A673 (cell line): ENCODE measurements around the gene PLXDC2. TPM values are rescaled to one million over a fixed set of nuclear protein-coding genes. Genes with fewer than 3 reads are reported as not detected.

Experiments used
- BruUV-seq: library from RNA; stranded (reverse); fragments of 400-500 nt; replicated peaks from 2 replicates; lab custom pipeline; 2021; lab: Mats Ljungman, UMichigan
- CTCF ChIA-PET: fragments of 300-600 bp; sonication (Branson Sonifier 250); formaldehyde crosslinking; loops from one replicate; lab custom pipeline; 2022; ENCODE audit warnings: antibody characterized with exemption; lab: Charles Lee
- POLR2A ChIA-PET: fragments of 300-600 bp; sonication (Branson Sonifier 250); formaldehyde crosslinking; loops from one replicate; lab custom pipeline; 2022; ENCODE audit warnings: antibody characterized with exemption; ENCODE audit not compliant: low non-redundant PET; lab: Charles Lee
- DNase-seq: peaks from one replicate; pipeline ENCODE4 v3.0.0-alpha.2; 2015; ENCODE audit warnings: low spot score
- H3K27ac ChIP-seq: fragments of 200-600 bp; sonication (generic); 2 replicates; pipeline ENCODE4 v1.5.1; 2016; ENCODE audit warnings: mixed run types, low read depth, mild to moderate bottlenecking, mixed read lengths, antibody characterized with exemption, low read length; ENCODE audit not compliant: poor library complexity, severe bottlenecking
- H3K27me3 ChIP-seq: fragments of 200-600 bp; sonication (generic); replicated peaks from 2 replicates; pipeline ENCODE4 v1.6.1; 2017; ENCODE audit warnings: mixed run types, low read depth, mild to moderate bottlenecking, mixed read lengths, antibody characterized with exemption, low read length; ENCODE audit not compliant: insufficient read depth, poor library complexity
- H3K36me3 ChIP-seq: fragments of 200-600 bp; sonication (generic); 2 replicates; pipeline ENCODE4 v1.6.1; 2016; ENCODE audit warnings: mixed run types, mild to moderate bottlenecking, mixed read lengths, antibody characterized with exemption, low read length; ENCODE audit not compliant: insufficient read depth, poor library complexity, severe bottlenecking
- H3K4me1 ChIP-seq: fragments of 200-600 bp; sonication (generic); 2 replicates; pipeline ENCODE4 v1.6.1; 2017; ENCODE audit warnings: mixed run types, mild to moderate bottlenecking, mixed read lengths, antibody characterized with exemption, low read length; ENCODE audit not compliant: insufficient read depth, poor library complexity, severe bottlenecking
- H3K4me3 ChIP-seq: fragments of 200-600 bp; sonication (generic); 2 replicates; pipeline ENCODE4 v1.5.1; 2016; ENCODE audit warnings: low read depth, mixed run types, mild to moderate bottlenecking, mixed read lengths, low read length; ENCODE audit not compliant: poor library complexity, severe bottlenecking
- H3K9me3 ChIP-seq: fragments of 200-600 bp; sonication (generic); 2 replicates; pipeline ENCODE4 v1.6.1; 2016; ENCODE audit warnings: mixed run types, low read depth, mild to moderate bottlenecking, mixed read lengths, antibody characterized with exemption, low read length; ENCODE audit not compliant: poor library complexity, severe bottlenecking
- CTCF ChIP-seq: fragments of 300-800, 200-600 bp; sonication (generic); conservative IDR thresholded peaks from 2 replicates; pipeline ENCODE4 v1.5.1; 2017; ENCODE audit warnings: low read depth, mild to moderate bottlenecking, antibody characterized with exemption, low read length, moderate library complexity, mixed read lengths
- EZH2 ChIP-seq: fragments of 200-600 bp; sonication (generic); IDR thresholded peaks from 2 replicates; pipeline ENCODE4 v1.6.1; 2017; ENCODE audit warnings: borderline replicate concordance, low read depth, mild to moderate bottlenecking, mixed read lengths, antibody characterized with exemption, low read length; ENCODE audit not compliant: poor library complexity, severe bottlenecking
- intact Hi-C: fragments of 100-400 bp; cut with micrococcal nuclease; formaldehyde crosslinking; loops from one replicate; pipeline ENCODE4 v1.10.0; 2022; ENCODE audit not compliant: unreplicated experiment
- total RNA-seq: library from RNA; stranded (reverse); gene quantifications from 2 replicates; pipeline ENCODE4 v1.2.3, GENCODE V29; 2021

The PLXDC2 gene
- total RNA-seq, 1 experiment from 2014 or later, result 74.8 TPM

DNA sequence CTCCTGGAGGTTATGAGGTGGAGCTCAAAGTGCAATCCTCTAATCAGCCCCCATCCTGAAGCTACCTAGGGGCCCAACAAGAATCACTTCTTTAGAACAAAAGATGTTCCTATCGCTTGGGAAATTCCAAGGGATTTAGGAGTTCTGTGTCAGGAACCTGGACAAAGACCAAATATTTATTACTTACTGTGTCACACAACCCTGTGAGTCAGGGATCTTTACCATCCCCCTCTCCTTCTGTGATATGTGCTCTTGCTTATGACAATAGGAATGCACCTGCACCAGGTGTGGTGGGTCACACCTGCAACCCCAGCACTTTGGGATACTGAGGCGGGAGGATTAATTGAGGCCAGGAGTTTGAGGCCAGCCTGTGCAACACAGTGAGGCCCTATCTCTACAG is 485.8 kb downstream of the PLXDC2 start:
- CTCF ChIA-PET, result no interaction called here
- H3K4me3 ChIP-seq, result no peak overlapping the region
- intact Hi-C loops, result no loop called here
- no peak for DNase-seq
- no peak overlapping the region for H3K27ac ChIP-seq
- no TSS peak for BruUV-seq
- POLR2A ChIA-PET, result no interaction called here
- TF ChIP-seq CTCF (no peak), EZH2 (no peak)
- no peaks in the 10 kb centered on the region for H3K27me3 ChIP-seq
- H3K4me1 ChIP-seq, result peaks cover 9% of the 10 kb centered on the region
- H3K9me3 ChIP-seq, result no peaks in the 10 kb centered on the region
- H3K36me3 ChIP-seq, result no peaks in the 10 kb centered on the region

GRCh38 chr10:20303453-20304152 is 487.4 kb downstream of the PLXDC2 start:
- no peaks in the 10 kb centered on the region for H3K36me3 ChIP-seq
- H3K9me3 ChIP-seq, result no peaks in the 10 kb centered on the region
- no peak overlapping the region for H3K4me3 ChIP-seq
- H3K27me3 ChIP-seq, result no peaks in the 10 kb centered on the region
- no peak overlapping the region for H3K27ac ChIP-seq
- H3K4me1 ChIP-seq, result peaks cover 9% of the 10 kb centered on the region
- intact Hi-C loops, result no loop called here
- ChIA-PET POLR2A (no interaction called here), CTCF (no interaction called here)
- BruUV-seq, result no TSS peak
- DNase-seq, result no peak
- TF ChIP-seq CTCF, result no peak
- no peak for TF ChIP-seq EZH2

DNA sequence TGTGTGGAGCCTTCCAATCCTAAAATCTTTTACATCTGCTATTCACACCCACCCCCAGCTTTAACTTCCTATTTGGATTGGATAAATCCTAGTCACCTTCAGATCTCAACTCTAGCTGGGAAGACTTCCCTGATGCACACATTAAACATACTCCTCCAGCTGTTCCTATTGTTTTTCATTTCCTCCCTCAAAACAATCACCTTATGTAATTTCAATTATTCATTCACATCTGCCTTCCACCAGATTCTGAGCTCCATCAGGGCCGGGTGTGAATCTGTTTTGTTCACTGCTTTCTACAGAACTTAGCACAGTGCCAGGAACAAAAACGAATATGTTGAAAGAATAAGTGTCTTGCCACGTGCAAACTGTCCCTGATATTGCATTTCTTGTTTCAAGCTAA is 497.4 kb downstream of the PLXDC2 start:
- CTCF ChIA-PET, result no interaction called here
- no TSS peak for BruUV-seq
- no peak for TF ChIP-seq CTCF
- no peak for TF ChIP-seq EZH2
- POLR2A ChIA-PET, result no interaction called here
- H3K4me3 ChIP-seq, result no peak overlapping the region
- DNase-seq, result peak; percentile 27
- intact Hi-C loops, result no loop called here
- H3K27me3 ChIP-seq, result no peaks in the 10 kb centered on the region
- H3K36me3 ChIP-seq, result no peaks in the 10 kb centered on the region
- no peak overlapping the region for H3K27ac ChIP-seq
- peaks cover 3% of the 10 kb centered on the region for H3K9me3 ChIP-seq
- H3K4me1 ChIP-seq, result peaks cover 3% of the 10 kb centered on the region
